K562 (cell line): ENCODE measurements around the gene PRICKLE4. TPM values are rescaled to one million over a fixed set of nuclear protein-coding genes. Genes with fewer than 3 reads are reported as not detected.

Experiments
- DIDO1 ChIP-seq: fragments of 450-650 bp; IDR thresholded peaks from 2 replicates; pipeline ENCODE4 v1.6.1; 2016; ENCODE audit warnings: low read depth, missing biosample characterization, missing genetic modification characterization
- ETV6 ChIP-seq, 3 experiments: fragments of 150-350 bp in 1 of 3; sonication (generic) in 1 of 3; formaldehyde crosslinking in 1 of 3; IDR thresholded peaks; 2 replicates each; pipeline versions ENCODE4 v1.6.1 to v1.8.0; 2014 to 2022; ENCODE audit warnings: borderline replicate concordance in 2 of 3, low read depth in 2 of 3, antibody characterized with exemption in 1 of 3, low read length in 1 of 3, mild to moderate bottlenecking in 1 of 3, missing genetic modification reagents in 1 of 3
- EZH2 ChIP-seq: IDR thresholded peaks from 2 replicates; pipeline ENCODE4 v1.6.1; 2012; ENCODE audit warnings: low read depth, mild to moderate bottlenecking, inconsistent platforms, low read length, borderline replicate concordance
- GATAD2B ChIP-seq: fragments of 450-650 bp; IDR thresholded peaks from 2 replicates; pipeline ENCODE4 v1.6.1; 2017; ENCODE audit warnings: mild to moderate bottlenecking, borderline replicate concordance
- GTF2A2 ChIP-seq: IDR thresholded peaks from 2 replicates; pipeline ENCODE4 v1.6.1; 2016; ENCODE audit warnings: mild to moderate bottlenecking, missing genetic modification characterization, missing compliant biosample characterization
- HIVEP1 ChIP-seq: fragments of 250-450 bp; sonication (Bioruptor Pico); IDR thresholded peaks from 2 replicates; pipeline ENCODE4 v1.4.0; 2020; ENCODE audit warnings: mild to moderate bottlenecking
- HNRNPLL ChIP-seq: fragments of 200-400 bp; formaldehyde crosslinking; IDR thresholded peaks from 2 replicates; pipeline ENCODE4 v1.6.1; 2017; ENCODE audit warnings: low read length, low read depth, mild to moderate bottlenecking; ENCODE audit not compliant: poor library complexity, severe bottlenecking
- NFIC ChIP-seq: fragments of 450-650 bp; IDR thresholded peaks from 2 replicates; pipeline ENCODE4 v1.6.1; 2017; ENCODE audit warnings: mild to moderate bottlenecking, inconsistent platforms
- POLR3G ChIP-seq: IDR thresholded peaks from 2 replicates; pipeline ENCODE4 v1.6.1; 2011; ENCODE audit not compliant: insufficient read length, insufficient replicate concordance; ENCODE audit errors: extremely low read depth
- RBM25 ChIP-seq: fragments of 200-400 bp; formaldehyde crosslinking; IDR thresholded peaks from 2 replicates; pipeline ENCODE4 v1.6.1; 2018; ENCODE audit warnings: low read length, low read depth, moderate library complexity; ENCODE audit not compliant: severe bottlenecking
- RFX1 ChIP-seq: fragments of 450-650 bp; IDR thresholded peaks from 2 replicates; pipeline ENCODE4 v1.6.1; 2016; ENCODE audit warnings: mild to moderate bottlenecking, moderate library complexity
- SIN3B ChIP-seq: fragments of 450-650 bp; IDR thresholded peaks from 2 replicates; pipeline ENCODE4 v1.6.1; 2017; ENCODE audit warnings: low read depth, mild to moderate bottlenecking, moderate library complexity
- SLC30A9 ChIP-seq: fragments of 250-450 bp; sonication (Bioruptor Pico); IDR thresholded peaks from 2 replicates; pipeline ENCODE4 v1.8.0; 2022; ENCODE audit warnings: mild to moderate bottlenecking, moderate library complexity
- SMARCC2 ChIP-seq: fragments of 450-650 bp; IDR thresholded peaks from 2 replicates; pipeline ENCODE4 v1.6.1; 2017; ENCODE audit warnings: antibody characterized with exemption, moderate library complexity, mild to moderate bottlenecking, low read depth
- SOX6 ChIP-seq: fragments of 450-650 bp; IDR thresholded peaks from 2 replicates; pipeline ENCODE4 v1.6.1; 2014; ENCODE audit warnings: mild to moderate bottlenecking
- SUPT5H ChIP-seq: fragments of 450-650 bp; IDR thresholded peaks from 2 replicates; pipeline ENCODE4 v1.6.1; 2016
- TBP ChIP-seq: optimal IDR thresholded peaks from 2 replicates; pipeline ENCODE3; 2011; ENCODE audit warnings: low read depth, low read length, improper control_type of control experiment
- TRIM24 ChIP-seq, 2 experiments: fragments of 450-650 bp; IDR thresholded peaks; 2 replicates each; pipeline ENCODE4 v1.6.1; 2016
- ZFP91 ChIP-seq: sonication (generic); formaldehyde crosslinking; IDR thresholded peaks from 2 replicates; pipeline ENCODE4 v1.8.0; 2022; ENCODE audit warnings: mild to moderate bottlenecking, missing genetic modification reagents
- ZKSCAN1 ChIP-seq: fragments of 150-350 bp; IDR thresholded peaks from 2 replicates; pipeline ENCODE4 v1.6.1; 2016; ENCODE audit warnings: low read depth, low read length
- ZNF184 ChIP-seq: sonication (generic); formaldehyde crosslinking; IDR thresholded peaks from 2 replicates; pipeline ENCODE4 v1.5.0; 2020; ENCODE audit warnings: missing genetic modification reagents
- ZNF197 ChIP-seq: fragments of 200-800 bp; sonication (Bioruptor generic); IDR thresholded peaks from 2 replicates; pipeline ENCODE4 v1.6.1; 2016; ENCODE audit warnings: low read depth, missing genetic modification characterization, missing compliant biosample characterization
- ZNF408 ChIP-seq: fragments of 250-450 bp; sonication (Bioruptor Pico); IDR thresholded peaks from 2 replicates; pipeline ENCODE4 v1.4.0; 2020; ENCODE audit warnings: low read depth, mild to moderate bottlenecking, moderate library complexity
- ZNF707 ChIP-seq: fragments of 250-450 bp; sonication (Bioruptor Pico); conservative IDR thresholded peaks from 2 replicates; pipeline ENCODE4 v1.8.0; 2022; ENCODE audit warnings: inconsistent platforms, mild to moderate bottlenecking, moderate library complexity
- ZSCAN29 ChIP-seq: fragments of 450-650 bp; IDR thresholded peaks from 2 replicates; pipeline ENCODE4 v1.6.1; 2017
- polyA plus RNA-seq, 8 experiments: library from polyadenylated mRNA; depleted of rRNA in 4 of 8; stranded (reverse) in 5 of 8; unstranded in 3 of 8; fragments of >200 nt; fragmentation: Nextera tagmentation in 2 of 8; fragmentation: Illumina TruSeq in 1 of 8; extraction: Ambion mirVana in 2 of 8; extraction: Trizol in 1 of 8; gene quantifications; 2 replicates each; pipeline versions ENCODE4 v1.2.1 to v1.2.3, GENCODE V29; 2011 to 2014; ENCODE audit warnings: inconsistent platforms in 1 of 8, missing spikeins in 1 of 8
- total RNA-seq, 7 experiments: library from RNA; depleted of rRNA in 6 of 7; stranded (reverse); fragments of >200 nt in 6 of 7; fragmentation: Illumina TruSeq in 2 of 7; extraction: Trizol in 2 of 7; gene quantifications; 2 replicates each; pipeline versions ENCODE4 v1.2.1 to v1.2.3, GENCODE V29; 2011 to 2021; ENCODE audit warnings: low replicate concordance in 1 of 7
- TF ChIP-seq, protein P1 (sequence below): sonication (generic); formaldehyde crosslinking; IDR thresholded peaks from 2 replicates; pipeline ENCODE4 v1.8.0; 2022; ENCODE audit warnings: mild to moderate bottlenecking, missing genetic modification reagents
- TF ChIP-seq, protein P2 (sequence below): fragments of 200-800 bp; sonication (Bioruptor generic); IDR thresholded peaks from 2 replicates; pipeline ENCODE4 v1.6.1; 2017; ENCODE audit warnings: missing genetic modification characterization, missing compliant biosample characterization

PRICKLE4 gene
- total and polyA plus RNA-seq, 9 of the 15 experiments (the other 6 are each of a cell fraction or from before 2014, with no cell fraction given): 0.20 to 0.32 (median 0.27) TPM; not detected in 6

DNA sequence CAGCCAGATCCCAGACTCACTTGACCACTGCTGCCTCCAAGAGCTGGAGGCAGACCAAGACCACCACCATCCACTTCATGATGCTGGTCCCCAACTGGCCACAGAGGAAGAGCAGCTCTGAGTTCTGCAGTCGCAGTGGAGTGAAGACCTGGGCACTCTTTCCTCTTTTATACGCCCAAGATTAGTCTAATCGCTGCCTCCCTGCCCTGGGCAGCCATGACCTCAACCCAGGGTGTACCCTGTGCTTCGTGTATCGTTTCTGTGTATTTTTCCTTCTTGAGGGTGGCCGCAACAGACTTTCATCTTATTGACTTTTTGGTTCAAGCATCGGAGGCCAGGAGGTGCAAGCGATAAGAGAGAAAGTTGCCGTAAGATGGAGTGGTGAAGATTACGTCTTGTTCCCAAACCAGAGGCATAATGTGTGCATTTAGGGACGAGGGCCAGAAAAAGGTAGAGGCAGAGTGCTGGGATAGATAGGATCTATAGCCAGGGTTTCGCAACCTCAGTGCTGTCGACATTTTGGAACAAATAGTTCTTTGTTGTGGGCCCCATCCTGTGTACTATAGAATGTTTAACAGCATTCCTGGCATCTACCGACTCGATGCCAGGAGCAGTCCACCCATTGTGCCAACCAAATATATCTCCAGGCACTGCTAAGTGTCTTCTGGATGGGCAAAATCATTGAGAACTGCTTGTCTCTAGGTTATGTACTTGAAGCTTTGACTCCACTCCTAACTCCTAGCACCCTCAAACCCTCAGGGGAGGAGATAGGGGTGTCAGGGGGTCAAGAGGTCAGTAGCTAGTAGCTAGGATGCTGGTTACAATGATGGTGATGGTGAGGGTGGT, 33.1 kb upstream of the PRICKLE4 start, which contains the start of gene PGC (continued):
- TF ChIP-seq GATAD2B: no peak
- no peak for TF ChIP-seq ZKSCAN1
- TF ChIP-seq TRIM24 (IDR thresholded peaks at IDR 0.05): peak; percentile 52 to 81; a peak in 3 of 4 replicates
- TF ChIP-seq, protein P1, sequence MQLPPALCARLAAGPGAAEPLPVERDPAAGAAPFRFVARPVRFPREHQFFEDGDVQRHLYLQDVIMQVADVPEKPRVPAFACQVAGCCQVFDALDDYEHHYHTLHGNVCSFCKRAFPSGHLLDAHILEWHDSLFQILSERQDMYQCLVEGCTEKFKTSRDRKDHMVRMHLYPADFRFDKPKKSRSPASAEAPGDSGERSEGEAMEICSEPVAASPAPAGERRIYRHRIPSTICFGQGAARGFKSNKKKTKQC: no peak
- TF ChIP-seq ETV6 (IDR thresholded peaks at IDR 0.05; ENCODE audit: borderline replicate concordance in 1 of 2, low read depth in 2 of 2, low read length in 1 of 2): no peak
- no peak for TF ChIP-seq ETV6 (CRISPR knock-in tag; IDR thresholded peaks at IDR 0.05; ENCODE audit: borderline replicate concordance)
- TF ChIP-seq ZNF197: 0 out of 2 replicates have a peak, but pooled peaks have one; percentile 34
- no peak for TF ChIP-seq RFX1
- TF ChIP-seq HIVEP1 (CRISPR knock-in tag): no peak
- no peak for TF ChIP-seq SIN3B
- TF ChIP-seq ZNF184 (CRISPR knock-in tag): no peak
- no peak for TF ChIP-seq ZNF408 (CRISPR knock-in tag)
- TF ChIP-seq NFIC: peak; percentile 55; the same call in 1 of the 2 replicates
- TF ChIP-seq SUPT5H: no peak
- TF ChIP-seq, protein P2, sequence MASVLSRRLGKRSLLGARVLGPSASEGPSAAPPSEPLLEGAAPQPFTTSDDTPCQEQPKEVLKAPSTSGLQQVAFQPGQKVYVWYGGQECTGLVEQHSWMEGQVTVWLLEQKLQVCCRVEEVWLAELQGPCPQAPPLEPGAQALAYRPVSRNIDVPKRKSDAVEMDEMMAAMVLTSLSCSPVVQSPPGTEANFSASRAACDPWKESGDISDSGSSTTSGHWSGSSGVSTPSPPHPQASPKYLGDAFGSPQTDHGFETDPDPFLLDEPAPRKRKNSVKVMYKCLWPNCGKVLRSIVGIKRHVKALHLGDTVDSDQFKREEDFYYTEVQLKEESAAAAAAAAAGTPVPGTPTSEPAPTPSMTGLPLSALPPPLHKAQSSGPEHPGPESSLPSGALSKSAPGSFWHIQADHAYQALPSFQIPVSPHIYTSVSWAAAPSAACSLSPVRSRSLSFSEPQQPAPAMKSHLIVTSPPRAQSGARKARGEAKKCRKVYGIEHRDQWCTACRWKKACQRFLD: peak; percentile 48; the same call in 1 of the 2 replicates
- no peak for TF ChIP-seq POLR3G
- peak; percentile 52; the same call in 1 of the 2 replicates for TF ChIP-seq SMARCC2
- peak; percentile 14 for TF ChIP-seq TBP
- TF ChIP-seq ZSCAN29: no peak
- TF ChIP-seq SOX6: peak; percentile 90
- no peak for TF ChIP-seq ZFP91 (CRISPR knock-in tag)
- TF ChIP-seq EZH2: no peak
- no peak for TF ChIP-seq ZNF707 (CRISPR knock-in tag)
- TF ChIP-seq RBM25: no peak
- TF ChIP-seq DIDO1 (tag): no peak
- no peak for TF ChIP-seq GTF2A2 (tag)
- TF ChIP-seq HNRNPLL: peak; percentile 58
- TF ChIP-seq SLC30A9 (CRISPR knock-in tag): no peak
